HG03457 (cell line): Measurements from ENCODE around the gene ZFAND2B.

Source experiments
- ATAC-seq: cut with Tn5 transposase; IDR thresholded peaks from one replicate; pipeline ENCODE4 v1.9.1; 2021; ENCODE audit warnings: moderate number of reproducible peaks; ENCODE audit not compliant: unreplicated experiment

The ZFAND2B gene

GRCh38 chr2:219206328-219207133 lies at the start of gene ZFAND2B:
ZFAND2B (plus strand) TSS chr2:219206782; CDS start chr2:219206988, 206 bp downstream.
- ATAC-seq, result peak; percentile 92

GRCh38 chr2:219157396-219157795 lies 49.2 kb upstream of the ZFAND2B start:
- ATAC-seq, result no peak

- ATAC-seq, result no peak
Observed at GRCh38 chr2:219158025-219158424, 48.6 kb upstream of the ZFAND2B start.

GRCh38 chr2:219158586-219158985 lies 48.0 kb upstream of the ZFAND2B start:
- no peak for ATAC-seq

- no peak for ATAC-seq
Observed at GRCh38 chr2:219159771-219160185, 46.8 kb upstream of the ZFAND2B start.

- ATAC-seq, result peak; percentile 69
Observed at GRCh38 chr2:219160186-219161017, 46.2 kb upstream of the ZFAND2B start, which contains the start of gene NHEJ1. NHEJ1 (minus strand) TSS chr2:219160815; CDS start chr2:219158362, 2,453 bp downstream.

- no peak for ATAC-seq
Observed at GRCh38 chr2:219161097-219161496, 45.5 kb upstream of the ZFAND2B start.

- no peak for ATAC-seq
Observed at GRCh38 chr2:219163156-219163555, 43.4 kb upstream of the ZFAND2B start.

GRCh38 chr2:219165058-219165911 lies 41.3 kb upstream of the ZFAND2B start:
- ATAC-seq, result no peak

- no peak for ATAC-seq
Observed at GRCh38 chr2:219167997-219168396, 38.6 kb upstream of the ZFAND2B start.

- no peak for ATAC-seq
Observed at GRCh38 chr2:219168526-219168925, 38.1 kb upstream of the ZFAND2B start.

- ATAC-seq, result no peak
Observed at GRCh38 chr2:219168932-219169331, 37.6 kb upstream of the ZFAND2B start.

- no peak for ATAC-seq
Observed at GRCh38 chr2:219169930-219170654, 36.5 kb upstream of the ZFAND2B start, which contains the start of gene SLC23A3. SLC23A3 (minus strand) TSS chr2:219170029; CDS start chr2:219169984, 45 bp downstream.

GRCh38 chr2:219171231-219171651 lies 35.3 kb upstream of the ZFAND2B start:
- ATAC-seq, result no peak

GRCh38 chr2:219172231-219173154 lies 34.1 kb upstream of the ZFAND2B start:
- no peak for ATAC-seq

GRCh38 chr2:219173176-219173575 lies 33.4 kb upstream of the ZFAND2B start:
- ATAC-seq, result no peak

- ATAC-seq, result no peak
Observed at GRCh38 chr2:219174146-219174545, 32.4 kb upstream of the ZFAND2B start.

GRCh38 chr2:219174801-219175200 lies 31.8 kb upstream of the ZFAND2B start:
- ATAC-seq, result no peak

GRCh38 chr2:219175486-219175885 lies 31.1 kb upstream of the ZFAND2B start:
- ATAC-seq, result no peak
